ENCODE results near the gene CNTRL. TPM values are rescaled to one million over a fixed set of nuclear protein-coding genes. Genes with fewer than 3 reads are reported as not detected.

Gene CNTRL
- total and polyA plus RNA-seq, 8 donors: 4.4 to 27.4 (median 11.2) TPM

DNA sequence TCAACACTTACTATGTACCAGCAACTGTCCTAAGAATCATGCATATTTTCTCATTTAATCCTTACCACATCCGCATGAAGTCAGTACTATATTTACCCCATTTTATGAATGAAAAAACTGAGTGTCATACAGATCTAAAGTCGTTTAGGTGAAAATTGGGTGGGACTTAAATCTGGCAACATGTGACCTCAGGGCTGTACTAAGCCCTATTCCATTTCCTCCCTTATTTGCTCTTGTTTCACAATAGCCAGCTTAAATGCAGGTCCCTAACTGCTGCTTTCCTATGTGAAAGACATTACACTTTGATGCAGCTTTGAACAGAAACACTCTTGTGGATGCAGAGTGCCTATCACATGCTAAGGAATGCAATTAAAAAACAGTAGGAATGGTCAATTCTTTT is 129.4 kb downstream of the CNTRL start:
- H3K36me3 ChIP-seq: no peaks in the 10 kb centered on the region
- peaks cover 17 to 30% (median 23%) of the 10 kb centered on the region in 4 donors for H3K4me1 ChIP-seq
- DNase-seq: no peak
- TF ChIP-seq EP300 (IDR thresholded peaks at IDR 0.05) (no peak), POLR2A (IDR thresholded peaks at IDR 0.05) (no peak), POLR2AphosphoS5 (IDR thresholded peaks at IDR 0.05) (no peak)
- TF ChIP-seq, protein P1, sequence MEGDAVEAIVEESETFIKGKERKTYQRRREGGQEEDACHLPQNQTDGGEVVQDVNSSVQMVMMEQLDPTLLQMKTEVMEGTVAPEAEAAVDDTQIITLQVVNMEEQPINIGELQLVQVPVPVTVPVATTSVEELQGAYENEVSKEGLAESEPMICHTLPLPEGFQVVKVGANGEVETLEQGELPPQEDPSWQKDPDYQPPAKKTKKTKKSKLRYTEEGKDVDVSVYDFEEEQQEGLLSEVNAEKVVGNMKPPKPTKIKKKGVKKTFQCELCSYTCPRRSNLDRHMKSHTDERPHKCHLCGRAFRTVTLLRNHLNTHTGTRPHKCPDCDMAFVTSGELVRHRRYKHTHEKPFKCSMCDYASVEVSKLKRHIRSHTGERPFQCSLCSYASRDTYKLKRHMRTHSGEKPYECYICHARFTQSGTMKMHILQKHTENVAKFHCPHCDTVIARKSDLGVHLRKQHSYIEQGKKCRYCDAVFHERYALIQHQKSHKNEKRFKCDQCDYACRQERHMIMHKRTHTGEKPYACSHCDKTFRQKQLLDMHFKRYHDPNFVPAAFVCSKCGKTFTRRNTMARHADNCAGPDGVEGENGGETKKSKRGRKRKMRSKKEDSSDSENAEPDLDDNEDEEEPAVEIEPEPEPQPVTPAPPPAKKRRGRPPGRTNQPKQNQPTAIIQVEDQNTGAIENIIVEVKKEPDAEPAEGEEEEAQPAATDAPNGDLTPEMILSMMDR (IDR thresholded peaks at IDR 0.05): no peak
- WGBS, 5 donors: 63 to 71% (median 67%) methylated on average over 2 of the region's 2 CpGs
- H3K4me3 ChIP-seq: no peak overlapping the region
- H3K27me3 ChIP-seq: no peaks in the 10 kb centered on the region
- H3K27ac ChIP-seq: no peak overlapping the region
- intact Hi-C loops (cut with DNase I; ENCODE audit: low total_unique reads): no loop called here
- no peaks in the 10 kb centered on the region for H3K9me3 ChIP-seq

DNA sequence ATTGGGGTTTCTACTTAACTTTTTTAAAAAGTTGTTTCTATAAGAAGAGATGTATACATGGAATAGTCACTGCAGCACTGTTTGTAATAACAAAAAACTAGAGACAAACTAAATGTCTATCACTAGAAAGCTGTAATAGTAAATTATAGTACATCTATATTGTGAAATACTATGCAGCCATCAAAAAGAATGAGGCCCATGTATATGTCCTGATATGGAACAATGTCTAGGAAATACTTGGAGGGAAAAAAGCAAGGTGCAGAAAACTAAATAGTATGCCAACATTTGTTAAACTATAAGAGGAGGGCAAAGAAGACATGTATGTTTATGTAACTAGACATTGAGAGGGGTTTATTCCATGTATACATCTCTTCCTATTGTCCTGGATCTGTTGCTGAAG is 129.9 kb downstream of the CNTRL start:
- no peak overlapping the region for H3K4me3 ChIP-seq
- TF ChIP-seq, protein P1 (IDR thresholded peaks at IDR 0.05): no peak
- no peak for TF ChIP-seq POLR2AphosphoS5 (IDR thresholded peaks at IDR 0.05)
- TF ChIP-seq EP300 (IDR thresholded peaks at IDR 0.05): no peak
- intact Hi-C loops (cut with DNase I; ENCODE audit: low total_unique reads): no loop called here
- H3K9me3 ChIP-seq: no peaks in the 10 kb centered on the region
- H3K4me1 ChIP-seq: peaks cover 13 to 25% (median 18%) of the 10 kb centered on the region in 4 donors
- no peak for DNase-seq
- H3K36me3 ChIP-seq: no peaks in the 10 kb centered on the region
- H3K27me3 ChIP-seq: no peaks in the 10 kb centered on the region
- H3K27ac ChIP-seq: no peak overlapping the region

DNA sequence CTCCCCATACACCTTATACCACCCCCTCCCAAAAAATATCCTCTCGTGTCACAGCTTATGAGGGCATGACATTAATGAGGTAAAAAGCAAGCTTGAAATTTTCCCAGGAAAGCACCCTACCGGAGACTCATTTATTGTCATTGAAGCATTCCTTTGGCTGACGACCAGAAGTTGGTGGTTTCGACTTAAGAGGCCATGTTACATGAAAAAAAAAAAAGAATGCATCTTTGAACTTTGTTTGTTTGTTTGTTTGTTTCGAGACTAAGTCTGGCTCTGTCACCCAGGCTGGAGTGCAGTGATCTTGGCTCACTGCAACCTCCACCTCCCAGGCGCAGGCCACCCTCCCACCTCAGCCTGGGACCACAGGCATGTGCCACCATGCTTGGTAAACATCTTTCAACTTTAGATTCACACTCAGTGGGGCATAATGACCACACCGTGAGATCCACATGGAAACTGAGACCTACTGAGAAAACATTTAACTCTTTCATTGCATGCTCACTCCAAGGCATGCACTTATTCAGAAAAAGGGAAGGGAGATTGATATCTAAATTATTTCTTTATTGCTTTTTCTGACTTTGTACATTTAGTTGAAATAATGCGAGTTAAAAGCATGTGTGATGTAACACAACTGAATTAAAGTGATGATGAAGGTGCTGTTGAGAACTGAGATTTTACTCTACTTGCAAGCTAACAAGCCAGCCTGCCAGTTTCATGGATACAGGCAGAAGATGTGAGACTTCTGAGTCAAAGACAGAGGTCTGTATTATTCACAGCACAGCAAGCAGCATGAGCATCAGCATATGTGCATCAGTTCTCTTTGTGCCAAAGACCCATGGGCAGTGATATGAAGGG is 132.0 kb downstream of the CNTRL start:
- no peaks in the 10 kb centered on the region for H3K9me3 ChIP-seq

DNA sequence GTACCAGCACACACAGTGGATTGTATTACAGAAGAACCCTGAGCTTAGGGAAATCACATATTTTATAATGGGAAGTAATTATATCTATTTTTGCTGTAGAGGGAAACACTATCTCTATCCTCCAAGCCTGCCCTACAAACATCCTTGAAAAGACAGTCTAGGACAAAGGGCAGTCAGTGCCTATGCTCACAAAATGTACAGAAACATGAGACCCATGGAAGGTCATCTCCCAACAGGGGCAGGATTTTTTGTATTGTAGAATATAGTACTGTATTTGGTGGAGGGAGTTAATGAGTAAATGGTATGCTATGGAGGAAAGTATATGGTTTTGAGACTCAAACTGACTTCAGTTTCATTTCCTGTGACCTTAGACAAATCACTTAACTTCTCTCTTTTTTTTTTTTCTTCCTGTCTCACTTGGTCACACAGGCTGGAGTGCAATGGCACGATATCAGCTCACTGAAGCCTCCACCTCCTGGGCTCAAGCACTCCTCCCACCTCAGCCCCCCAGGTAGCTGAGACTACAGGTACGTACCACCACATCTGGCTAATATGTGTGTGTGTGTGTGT is 132.7 kb downstream of the CNTRL start:
- peaks cover under 1 to 6% (median 2%) of the 10 kb centered on the region in 4 donors for H3K4me1 ChIP-seq
- no peak overlapping the region for H3K4me3 ChIP-seq
- 69 to 89% (median 83%) methylated on average over 2 of the region's 2 CpGs for WGBS, 5 donors
- H3K27ac ChIP-seq: no peak overlapping the region
- H3K27me3 ChIP-seq: no peaks in the 10 kb centered on the region
- H3K9me3 ChIP-seq: no peaks in the 10 kb centered on the region
- TF ChIP-seq, protein P1 (IDR thresholded peaks at IDR 0.05): no peak
- TF ChIP-seq POLR2A (IDR thresholded peaks at IDR 0.05) (no peak), POLR2AphosphoS5 (IDR thresholded peaks at IDR 0.05) (no peak), EP300 (IDR thresholded peaks at IDR 0.05) (no peak)
- no peak for DNase-seq
- intact Hi-C loops (cut with DNase I; ENCODE audit: low total_unique reads): no loop called here
- peaks cover 0 to 3% (median 1%) of the 10 kb centered on the region in 4 donors for H3K36me3 ChIP-seq

More for the DNA sequence above, 132.0 kb downstream of the CNTRL start:
- intact Hi-C loops (cut with DNase I; ENCODE audit: low total_unique reads): no loop called here
- Histone ChIP-seq H3K4me1 (peaks cover 5 to 9% (median 6%) of the 10 kb centered on the region in 4 donors), H3K27me3 (no peaks in the 10 kb centered on the region), H3K36me3 (peaks cover 0 to 3% (median 1%) of the 10 kb centered on the region in 4 donors), H3K27ac (no peak overlapping the region), H3K4me3 (no peak overlapping the region)
- 62 to 72% (median 66%) methylated on average over 8 of the region's 8 CpGs for WGBS, 5 donors
- no peak for DNase-seq
- no peak for TF ChIP-seq EP300 (IDR thresholded peaks at IDR 0.05)
- no peak for TF ChIP-seq POLR2A (IDR thresholded peaks at IDR 0.05)
- no peak for TF ChIP-seq POLR2AphosphoS5 (IDR thresholded peaks at IDR 0.05)
- TF ChIP-seq, protein P1 (IDR thresholded peaks at IDR 0.05): no peak

Measured in stomach (tissue), 9 donors.